ENCODE results near the gene GNB2. TPM values are rescaled to one million over a fixed set of nuclear protein-coding genes. Genes with fewer than 3 reads are reported as not detected.

GNB2 gene
- total and polyA plus RNA-seq, 2 of the 13 experiments (the other 11 are each of a cell fraction or from before 2014, with no cell fraction given), result 48.3 to 67.1 TPM

DNA sequence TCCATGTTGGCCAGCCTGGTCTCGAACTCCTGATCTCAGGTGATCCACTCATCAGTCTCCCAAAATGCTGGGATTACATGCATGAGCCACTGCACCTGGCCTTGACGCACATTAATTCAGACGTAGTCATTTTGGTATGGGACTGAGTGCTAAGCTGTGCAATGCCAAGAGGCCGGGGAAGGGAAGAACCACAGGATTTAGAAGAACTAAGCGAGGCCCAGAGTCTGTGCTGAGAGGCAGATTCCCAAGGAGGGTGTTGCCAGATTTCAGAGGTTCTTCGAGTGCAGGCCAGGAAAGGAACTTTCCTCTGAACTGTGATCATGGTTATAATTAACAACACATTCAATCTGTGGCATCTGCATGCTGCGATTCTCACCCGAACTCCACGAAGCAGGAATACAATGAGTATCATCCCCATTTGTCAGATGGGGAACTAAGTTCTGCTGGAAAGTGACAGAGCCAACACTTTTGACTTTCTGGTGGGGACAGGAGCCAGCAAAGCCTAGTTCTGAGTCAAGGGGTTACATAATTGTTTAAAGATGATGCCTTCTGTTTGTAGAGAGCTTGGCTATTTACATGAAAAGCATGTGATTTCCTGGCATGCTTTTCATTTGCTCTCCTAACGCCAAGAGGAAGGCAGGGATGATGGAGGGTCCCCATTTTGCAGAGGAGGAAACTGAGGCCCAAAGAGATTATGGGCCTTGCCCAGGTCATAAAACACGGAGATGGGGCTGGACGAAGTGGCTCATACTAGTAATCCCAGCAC, 53.6 kb downstream of the GNB2 start (continued):
- TF ChIP-seq ZFP91 (CRISPR knock-in tag; IDR thresholded peaks at IDR 0.05; ENCODE audit: borderline replicate concordance), result no peak
- TF ChIP-seq, protein P1, sequence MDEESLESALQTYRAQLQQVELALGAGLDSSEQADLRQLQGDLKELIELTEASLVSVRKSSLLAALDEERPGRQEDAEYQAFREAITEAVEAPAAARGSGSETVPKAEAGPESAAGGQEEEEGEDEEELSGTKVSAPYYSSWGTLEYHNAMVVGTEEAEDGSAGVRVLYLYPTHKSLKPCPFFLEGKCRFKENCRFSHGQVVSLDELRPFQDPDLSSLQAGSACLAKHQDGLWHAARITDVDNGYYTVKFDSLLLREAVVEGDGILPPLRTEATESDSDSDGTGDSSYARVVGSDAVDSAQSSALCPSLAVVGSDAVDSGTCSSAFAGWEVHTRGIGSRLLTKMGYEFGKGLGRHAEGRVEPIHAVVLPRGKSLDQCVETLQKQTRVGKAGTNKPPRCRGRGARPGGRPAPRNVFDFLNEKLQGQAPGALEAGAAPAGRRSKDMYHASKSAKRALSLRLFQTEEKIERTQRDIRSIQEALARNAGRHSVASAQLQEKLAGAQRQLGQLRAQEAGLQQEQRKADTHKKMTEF (CRISPR knock-in tag; IDR thresholded peaks at IDR 0.05), result peak; percentile 53; the same call in 1 of the 2 replicates
- no peak for TF ChIP-seq ZNF839 (CRISPR knock-in tag; IDR thresholded peaks at IDR 0.05; ENCODE audit: borderline replicate concordance)
- no peak for TF ChIP-seq RFXAP (CRISPR knock-in tag; IDR thresholded peaks at IDR 0.05; ENCODE audit: borderline replicate concordance)
- TF ChIP-seq GATAD1 (CRISPR knock-in tag; IDR thresholded peaks at IDR 0.05), result peak; percentile 53
- no peak for TF ChIP-seq XBP1 (CRISPR knock-in tag; IDR thresholded peaks at IDR 0.05)
- TF ChIP-seq ZNF331 (CRISPR knock-in tag; IDR thresholded peaks at IDR 0.05), result 0 out of 2 replicates have a peak, but pooled peaks have one; percentile 17
- no peak for TF ChIP-seq NR0B2 (CRISPR knock-in tag; IDR thresholded peaks at IDR 0.05)
- TF ChIP-seq, protein P2, sequence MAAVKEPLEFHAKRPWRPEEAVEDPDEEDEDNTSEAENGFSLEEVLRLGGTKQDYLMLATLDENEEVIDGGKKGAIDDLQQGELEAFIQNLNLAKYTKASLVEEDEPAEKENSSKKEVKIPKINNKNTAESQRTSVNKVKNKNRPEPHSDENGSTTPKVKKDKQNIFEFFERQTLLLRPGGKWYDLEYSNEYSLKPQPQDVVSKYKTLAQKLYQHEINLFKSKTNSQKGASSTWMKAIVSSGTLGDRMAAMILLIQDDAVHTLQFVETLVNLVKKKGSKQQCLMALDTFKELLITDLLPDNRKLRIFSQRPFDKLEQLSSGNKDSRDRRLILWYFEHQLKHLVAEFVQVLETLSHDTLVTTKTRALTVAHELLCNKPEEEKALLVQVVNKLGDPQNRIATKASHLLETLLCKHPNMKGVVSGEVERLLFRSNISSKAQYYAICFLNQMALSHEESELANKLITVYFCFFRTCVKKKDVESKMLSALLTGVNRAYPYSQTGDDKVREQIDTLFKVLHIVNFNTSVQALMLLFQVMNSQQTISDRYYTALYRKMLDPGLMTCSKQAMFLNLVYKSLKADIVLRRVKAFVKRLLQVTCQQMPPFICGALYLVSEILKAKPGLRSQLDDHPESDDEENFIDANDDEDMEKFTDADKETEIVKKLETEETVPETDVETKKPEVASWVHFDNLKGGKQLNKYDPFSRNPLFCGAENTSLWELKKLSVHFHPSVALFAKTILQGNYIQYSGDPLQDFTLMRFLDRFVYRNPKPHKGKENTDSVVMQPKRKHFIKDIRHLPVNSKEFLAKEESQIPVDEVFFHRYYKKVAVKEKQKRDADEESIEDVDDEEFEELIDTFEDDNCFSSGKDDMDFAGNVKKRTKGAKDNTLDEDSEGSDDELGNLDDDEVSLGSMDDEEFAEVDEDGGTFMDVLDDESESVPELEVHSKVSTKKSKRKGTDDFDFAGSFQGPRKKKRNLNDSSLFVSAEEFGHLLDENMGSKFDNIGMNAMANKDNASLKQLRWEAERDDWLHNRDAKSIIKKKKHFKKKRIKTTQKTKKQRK (IDR thresholded peaks at IDR 0.05; ENCODE audit: low read length), result no peak
- no peak for TF ChIP-seq SRF (IDR thresholded peaks at IDR 0.05; ENCODE audit: low read depth, low read length)
- TF ChIP-seq NCOA2 (CRISPR knock-in tag; IDR thresholded peaks at IDR 0.05), result peak; percentile 31; the same call in 1 of the 2 replicates
- TF ChIP-seq, protein P3, sequence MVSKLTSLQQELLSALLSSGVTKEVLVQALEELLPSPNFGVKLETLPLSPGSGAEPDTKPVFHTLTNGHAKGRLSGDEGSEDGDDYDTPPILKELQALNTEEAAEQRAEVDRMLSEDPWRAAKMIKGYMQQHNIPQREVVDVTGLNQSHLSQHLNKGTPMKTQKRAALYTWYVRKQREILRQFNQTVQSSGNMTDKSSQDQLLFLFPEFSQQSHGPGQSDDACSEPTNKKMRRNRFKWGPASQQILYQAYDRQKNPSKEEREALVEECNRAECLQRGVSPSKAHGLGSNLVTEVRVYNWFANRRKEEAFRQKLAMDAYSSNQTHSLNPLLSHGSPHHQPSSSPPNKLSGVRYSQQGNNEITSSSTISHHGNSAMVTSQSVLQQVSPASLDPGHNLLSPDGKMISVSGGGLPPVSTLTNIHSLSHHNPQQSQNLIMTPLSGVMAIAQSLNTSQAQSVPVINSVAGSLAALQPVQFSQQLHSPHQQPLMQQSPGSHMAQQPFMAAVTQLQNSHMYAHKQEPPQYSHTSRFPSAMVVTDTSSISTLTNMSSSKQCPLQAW (CRISPR knock-in tag; IDR thresholded peaks at IDR 0.05), result peak; percentile 42; the same call in 1 of the 2 replicates
- TF ChIP-seq NR1H2 (CRISPR knock-in tag; IDR thresholded peaks at IDR 0.05; ENCODE audit: borderline replicate concordance, low read depth), result no peak
- no peak for TF ChIP-seq NR2F6 (IDR thresholded peaks at IDR 0.05)
- peak; percentile 10; the same call in 1 of the 2 replicates for TF ChIP-seq NR2F6 (CRISPR knock-in tag; IDR thresholded peaks at IDR 0.05)
- peak; percentile 27; the same call in 1 of the 2 replicates for TF ChIP-seq ZNF607 (CRISPR knock-in tag; IDR thresholded peaks at IDR 0.05; ENCODE audit: borderline replicate concordance)
- TF ChIP-seq ZNF382 (CRISPR knock-in tag; IDR thresholded peaks at IDR 0.05; ENCODE audit: borderline replicate concordance), result no peak
- no peak for TF ChIP-seq TCF7L2 (IDR thresholded peaks at IDR 0.05; ENCODE audit: low read depth, low read length)
